ENCODE data around the gene LRRC46.

The LRRC46 gene

DNA sequence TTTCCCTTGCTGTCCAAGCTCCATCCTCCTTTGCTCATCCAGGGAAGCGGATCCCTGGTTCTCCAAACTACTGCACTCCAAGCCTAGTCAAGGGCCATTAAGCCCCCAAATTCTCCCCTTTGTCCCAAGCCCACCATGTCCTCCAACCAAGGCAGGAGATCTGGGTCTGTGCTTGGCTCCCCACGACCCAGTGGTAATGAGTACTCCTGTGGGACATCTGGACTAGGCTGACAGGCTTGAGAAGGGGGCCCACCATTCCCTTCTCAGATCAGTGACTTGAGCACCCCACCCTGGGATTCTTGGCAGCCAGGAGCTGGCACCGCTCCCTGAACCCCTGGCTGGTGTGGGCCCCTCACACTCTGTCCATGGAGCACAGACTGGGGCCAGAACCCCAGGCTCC, 27.0 kb upstream of the LRRC46 start:
- TF ChIP-seq, protein P1, sequence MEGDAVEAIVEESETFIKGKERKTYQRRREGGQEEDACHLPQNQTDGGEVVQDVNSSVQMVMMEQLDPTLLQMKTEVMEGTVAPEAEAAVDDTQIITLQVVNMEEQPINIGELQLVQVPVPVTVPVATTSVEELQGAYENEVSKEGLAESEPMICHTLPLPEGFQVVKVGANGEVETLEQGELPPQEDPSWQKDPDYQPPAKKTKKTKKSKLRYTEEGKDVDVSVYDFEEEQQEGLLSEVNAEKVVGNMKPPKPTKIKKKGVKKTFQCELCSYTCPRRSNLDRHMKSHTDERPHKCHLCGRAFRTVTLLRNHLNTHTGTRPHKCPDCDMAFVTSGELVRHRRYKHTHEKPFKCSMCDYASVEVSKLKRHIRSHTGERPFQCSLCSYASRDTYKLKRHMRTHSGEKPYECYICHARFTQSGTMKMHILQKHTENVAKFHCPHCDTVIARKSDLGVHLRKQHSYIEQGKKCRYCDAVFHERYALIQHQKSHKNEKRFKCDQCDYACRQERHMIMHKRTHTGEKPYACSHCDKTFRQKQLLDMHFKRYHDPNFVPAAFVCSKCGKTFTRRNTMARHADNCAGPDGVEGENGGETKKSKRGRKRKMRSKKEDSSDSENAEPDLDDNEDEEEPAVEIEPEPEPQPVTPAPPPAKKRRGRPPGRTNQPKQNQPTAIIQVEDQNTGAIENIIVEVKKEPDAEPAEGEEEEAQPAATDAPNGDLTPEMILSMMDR (IDR thresholded peaks at IDR 0.05; ENCODE audit: extremely low read depth, missing control alignments): no peak
- DNase-seq (ENCODE audit: low spot score): no peak

DNA sequence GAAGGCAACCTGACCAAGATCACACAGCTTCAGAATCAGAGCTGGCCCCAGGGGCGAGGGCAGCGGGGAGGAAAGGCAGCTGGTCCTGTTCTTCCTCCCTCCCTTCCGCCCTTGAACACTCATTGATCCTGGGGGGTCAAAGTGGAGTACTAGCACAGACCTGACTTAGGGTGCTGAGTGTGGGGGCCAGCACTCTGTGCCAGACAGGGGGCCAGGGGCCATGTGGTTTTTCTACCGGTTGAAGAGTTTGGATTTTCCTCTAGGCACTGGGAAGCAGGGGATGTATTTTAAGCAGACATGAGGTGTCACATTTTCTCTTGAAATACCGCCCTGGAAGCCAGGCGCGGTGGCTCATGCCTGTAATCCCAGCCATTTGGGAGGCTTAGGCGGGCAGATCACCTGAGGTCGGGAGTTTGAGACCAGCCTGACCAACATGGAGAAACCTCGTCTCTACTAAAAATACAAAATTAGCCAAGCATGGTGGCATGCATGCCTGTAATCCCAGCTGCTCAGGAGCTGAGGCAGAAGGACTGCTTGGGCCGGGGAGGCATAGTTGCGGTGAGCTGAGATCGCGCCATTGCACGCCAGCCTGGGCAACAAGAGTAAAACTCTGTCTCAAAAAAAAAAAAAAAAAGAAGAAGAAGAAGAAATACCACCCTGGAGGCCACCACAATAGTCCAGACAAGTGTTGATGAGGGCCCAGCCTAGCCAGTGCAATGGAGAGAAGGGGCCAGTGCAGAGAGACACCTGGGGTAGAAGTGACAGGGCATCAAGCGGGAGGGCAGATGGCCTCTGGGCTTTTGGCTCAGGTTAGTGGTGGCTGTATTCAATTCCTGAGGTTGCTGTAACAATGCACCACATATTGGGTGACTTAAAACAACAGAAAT, 25.2 kb upstream of the LRRC46 start:
- TF ChIP-seq, protein P1 (IDR thresholded peaks at IDR 0.05; ENCODE audit: extremely low read depth, missing control alignments): no peak
- DNase-seq (ENCODE audit: low spot score): no peak

DNA sequence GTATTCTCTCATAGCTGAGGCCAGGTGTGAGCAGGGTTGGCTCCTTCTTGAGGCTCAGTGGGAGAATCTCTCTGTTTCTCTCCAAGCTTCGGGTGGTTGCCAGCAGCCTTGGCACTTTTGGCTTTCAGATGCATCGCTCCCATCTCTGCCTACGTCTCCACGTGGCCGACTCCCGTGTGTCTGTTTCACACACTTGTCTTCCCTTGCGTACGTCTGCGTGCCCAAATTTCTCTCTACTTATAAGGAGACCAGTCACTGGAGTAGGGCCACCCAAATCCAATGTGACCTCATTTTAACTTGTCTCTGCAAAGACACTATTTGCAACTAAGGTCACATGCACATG, 24.6 kb upstream of the LRRC46 start:
- DNase-seq (ENCODE audit: low spot score): no peak
- TF ChIP-seq, protein P1 (IDR thresholded peaks at IDR 0.05; ENCODE audit: extremely low read depth, missing control alignments): no peak

GRCh38 chr17:47807421-47807820, 24.0 kb upstream of the LRRC46 start:
- DNase-seq (ENCODE audit: low spot score): no peak
- TF ChIP-seq, protein P1 (IDR thresholded peaks at IDR 0.05; ENCODE audit: extremely low read depth, missing control alignments): no peak

DNA sequence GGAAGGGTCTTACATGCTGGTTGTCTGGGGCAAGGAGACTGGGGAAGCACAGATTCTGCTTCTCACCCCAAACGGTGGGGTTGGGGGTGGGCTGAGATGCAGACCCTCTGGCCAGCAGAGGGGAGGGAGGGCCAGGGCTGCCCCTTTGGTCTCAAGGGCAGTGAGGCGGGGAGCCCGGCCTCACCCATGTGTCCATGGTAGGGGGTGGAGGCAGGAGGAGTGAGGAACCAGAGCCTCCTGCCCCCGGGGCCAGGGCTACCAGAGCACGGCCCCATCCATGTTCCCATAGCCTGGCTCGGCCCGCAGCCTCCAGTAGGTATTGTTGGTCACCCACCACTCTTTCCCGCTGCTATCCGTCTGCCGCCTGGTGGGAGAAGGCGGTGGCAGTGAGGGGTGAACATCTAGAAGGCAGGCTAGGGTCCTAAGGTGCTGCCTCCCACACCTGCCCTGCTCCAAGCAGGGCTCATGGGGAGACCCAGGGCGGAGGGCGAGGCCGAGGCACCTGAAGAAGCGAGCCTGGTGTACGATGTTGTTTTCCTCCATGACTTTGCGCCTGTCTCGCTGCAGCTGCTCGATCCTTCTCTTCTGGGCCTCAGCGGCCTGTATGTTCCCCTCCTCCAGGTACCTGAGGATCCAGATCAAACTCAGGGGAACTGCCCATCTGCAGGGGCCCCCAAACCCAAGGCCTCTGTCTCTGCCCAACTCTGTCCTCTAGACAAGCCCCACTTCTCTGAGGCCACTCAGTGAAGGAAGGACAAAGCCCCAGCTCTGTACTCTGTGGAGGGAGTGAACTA, 23.2 kb upstream of the LRRC46 start:
- TF ChIP-seq, protein P1 (IDR thresholded peaks at IDR 0.05; ENCODE audit: extremely low read depth, missing control alignments): no peak
- no peak for DNase-seq (ENCODE audit: low spot score)

GRCh38 chr17:47808830-47809480, 22.5 kb upstream of the LRRC46 start:
- DNase-seq (ENCODE audit: low spot score): no peak
- TF ChIP-seq, protein P1 (IDR thresholded peaks at IDR 0.05; ENCODE audit: extremely low read depth, missing control alignments): no peak

Measured in GM20000 (cell line).